K562 (cell line): ENCODE measurements around the gene LYSMD1. TPM values are rescaled to one million over a fixed set of nuclear protein-coding genes. Genes with fewer than 3 reads are reported as not detected.
A peak's percentile ranks its signal among the peaks of the same experiment; 100 is the strongest.

Source experiments
- CEBPG ChIP-seq, 3 experiments: fragments of 200-800 bp in 1 of 3; sonication (Bioruptor generic) in 1 of 3; sonication (generic) in 1 of 3; formaldehyde crosslinking in 1 of 3; IDR thresholded peaks in 2 of 3; conservative IDR thresholded peaks in 1 of 3; 2 replicates each; pipeline versions ENCODE4 v1.6.1 to v1.8.0; 2016 to 2022; ENCODE audit warnings: missing compliant biosample characterization in 2 of 3, missing genetic modification characterization in 2 of 3, mild to moderate bottlenecking in 1 of 3, missing genetic modification reagents in 1 of 3
- FOXA1 ChIP-seq: fragments of 450-650 bp; IDR thresholded peaks from 2 replicates; pipeline ENCODE4 v1.6.1; 2016; ENCODE audit warnings: mild to moderate bottlenecking, borderline replicate concordance
- FOXJ3 ChIP-seq: sonication (generic); formaldehyde crosslinking; IDR thresholded peaks from 2 replicates; pipeline ENCODE4 v1.4.0; 2020; ENCODE audit warnings: mild to moderate bottlenecking, missing genetic modification reagents
- NRF1 ChIP-seq, 2 experiments: fragments of 450-650 bp; IDR thresholded peaks in 1 of 2; conservative IDR thresholded peaks in 1 of 2; 2 replicates each; pipeline ENCODE4 v1.6.1; 2014; ENCODE audit warnings: mild to moderate bottlenecking in 2 of 2
- ZKSCAN1 ChIP-seq: fragments of 150-350 bp; IDR thresholded peaks from 2 replicates; pipeline ENCODE4 v1.6.1; 2016; ENCODE audit warnings: low read depth, low read length
- ZKSCAN3 ChIP-seq: fragments of 250-450 bp; sonication (Bioruptor Pico); IDR thresholded peaks from 2 replicates; pipeline ENCODE4 v1.4.0; 2020
- polyA plus RNA-seq, 8 experiments: library from polyadenylated mRNA; depleted of rRNA in 4 of 8; stranded (reverse) in 5 of 8; unstranded in 3 of 8; fragments of >200 nt; fragmentation: Nextera tagmentation in 2 of 8; fragmentation: Illumina TruSeq in 1 of 8; extraction: Ambion mirVana in 2 of 8; extraction: Trizol in 1 of 8; gene quantifications; 2 replicates each; pipeline versions ENCODE4 v1.2.1 to v1.2.3, GENCODE V29; 2011 to 2014; ENCODE audit warnings: inconsistent platforms in 1 of 8, missing spikeins in 1 of 8
- total RNA-seq, 7 experiments: library from RNA; depleted of rRNA in 6 of 7; stranded (reverse); fragments of >200 nt in 6 of 7; fragmentation: Illumina TruSeq in 2 of 7; extraction: Trizol in 2 of 7; gene quantifications; 2 replicates each; pipeline versions ENCODE4 v1.2.1 to v1.2.3, GENCODE V29; 2011 to 2021; ENCODE audit warnings: low replicate concordance in 1 of 7
- TF ChIP-seq, protein P1 (sequence below): fragments of 450-650 bp; IDR thresholded peaks from 2 replicates; pipeline ENCODE4 v1.7.0; 2016; ENCODE audit warnings: borderline replicate concordance
- TF ChIP-seq, protein P2 (sequence below): fragments of 250-450 bp; sonication (Bioruptor Pico); IDR thresholded peaks from 2 replicates; pipeline ENCODE4 v1.5.0; 2021
- TF ChIP-seq, protein P3 (sequence below): fragments of 450-650 bp; IDR thresholded peaks from 2 replicates; pipeline ENCODE4 v1.6.1; 2016; ENCODE audit warnings: antibody characterized with exemption

The LYSMD1 gene
- total and polyA plus RNA-seq, 9 of the 15 experiments (the other 6 are each of a cell fraction or from before 2014, with no cell fraction given): 2.2 to 9.4 (median 6.0) TPM

DNA sequence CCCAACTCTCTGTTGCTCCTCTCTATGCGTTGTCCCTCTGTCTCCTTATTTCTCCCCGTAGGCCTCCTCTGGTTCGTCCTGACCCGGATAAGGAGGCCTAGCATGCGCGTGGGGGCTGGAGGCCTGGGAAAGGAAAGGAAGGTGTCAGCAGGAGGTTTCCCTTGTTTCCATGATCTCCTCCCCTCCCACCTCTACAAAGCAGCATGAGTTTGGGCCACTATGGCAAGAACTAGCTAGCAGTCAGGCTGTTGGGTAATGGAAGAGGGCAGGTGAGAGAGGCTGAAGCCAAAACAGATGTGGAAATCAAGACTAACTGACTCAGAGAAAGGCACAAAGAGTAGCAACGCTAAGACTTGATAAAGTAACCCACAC, 18.6 kb downstream of the LYSMD1 start (continued):
- TF ChIP-seq, protein P1, sequence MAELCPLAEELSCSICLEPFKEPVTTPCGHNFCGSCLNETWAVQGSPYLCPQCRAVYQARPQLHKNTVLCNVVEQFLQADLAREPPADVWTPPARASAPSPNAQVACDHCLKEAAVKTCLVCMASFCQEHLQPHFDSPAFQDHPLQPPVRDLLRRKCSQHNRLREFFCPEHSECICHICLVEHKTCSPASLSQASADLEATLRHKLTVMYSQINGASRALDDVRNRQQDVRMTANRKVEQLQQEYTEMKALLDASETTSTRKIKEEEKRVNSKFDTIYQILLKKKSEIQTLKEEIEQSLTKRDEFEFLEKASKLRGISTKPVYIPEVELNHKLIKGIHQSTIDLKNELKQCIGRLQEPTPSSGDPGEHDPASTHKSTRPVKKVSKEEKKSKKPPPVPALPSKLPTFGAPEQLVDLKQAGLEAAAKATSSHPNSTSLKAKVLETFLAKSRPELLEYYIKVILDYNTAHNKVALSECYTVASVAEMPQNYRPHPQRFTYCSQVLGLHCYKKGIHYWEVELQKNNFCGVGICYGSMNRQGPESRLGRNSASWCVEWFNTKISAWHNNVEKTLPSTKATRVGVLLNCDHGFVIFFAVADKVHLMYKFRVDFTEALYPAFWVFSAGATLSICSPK: no peak
- TF ChIP-seq FOXJ3: no peak
- TF ChIP-seq, protein P2, sequence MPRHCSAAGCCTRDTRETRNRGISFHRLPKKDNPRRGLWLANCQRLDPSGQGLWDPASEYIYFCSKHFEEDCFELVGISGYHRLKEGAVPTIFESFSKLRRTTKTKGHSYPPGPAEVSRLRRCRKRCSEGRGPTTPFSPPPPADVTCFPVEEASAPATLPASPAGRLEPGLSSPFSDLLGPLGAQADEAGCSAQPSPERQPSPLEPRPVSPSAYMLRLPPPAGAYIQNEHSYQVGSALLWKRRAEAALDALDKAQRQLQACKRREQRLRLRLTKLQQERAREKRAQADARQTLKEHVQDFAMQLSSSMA (CRISPR knock-in tag): no peak
- no peak for TF ChIP-seq FOXA1
- TF ChIP-seq, protein P3, sequence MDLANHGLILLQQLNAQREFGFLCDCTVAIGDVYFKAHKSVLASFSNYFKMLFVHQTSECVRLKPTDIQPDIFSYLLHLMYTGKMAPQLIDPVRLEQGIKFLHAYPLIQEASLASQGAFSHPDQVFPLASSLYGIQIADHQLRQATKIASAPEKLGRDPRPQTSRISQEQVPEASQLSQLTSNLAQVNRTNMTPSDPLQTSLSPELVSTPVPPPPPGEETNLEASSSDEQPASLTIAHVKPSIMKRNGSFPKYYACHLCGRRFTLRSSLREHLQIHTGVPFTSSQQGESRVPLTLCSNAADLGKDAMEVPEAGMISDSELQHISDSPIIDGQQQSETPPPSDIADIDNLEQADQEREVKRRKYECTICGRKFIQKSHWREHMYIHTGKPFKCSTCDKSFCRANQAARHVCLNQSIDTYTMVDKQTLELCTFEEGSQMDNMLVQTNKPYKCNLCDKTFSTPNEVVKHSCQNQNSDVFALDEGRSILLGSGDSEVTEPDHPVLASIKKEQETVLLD: 0 out of 2 replicates have a peak, but pooled peaks have one; percentile 37
- TF ChIP-seq NRF1 (conservative IDR thresholded peaks at IDR 0.05 in 1 of 2, IDR thresholded peaks at IDR 0.05 in 1 of 2): 0 out of 4 replicates have a peak, but pooled peaks of 1 of the 2 experiments have one; percentile 4
- TF ChIP-seq ZKSCAN1: no peak
- no peak for TF ChIP-seq ZKSCAN3 (CRISPR knock-in tag)
- TF ChIP-seq CEBPG (CRISPR knock-in tag; IDR thresholded peaks at IDR 0.05): no peak
- TF ChIP-seq CEBPG (tag; conservative IDR thresholded peaks at IDR 0.05 in 1 of 2, IDR thresholded peaks at IDR 0.05 in 1 of 2): no peak
